RWPE2 (cell line): ENCODE results near the gene ANKLE2.

Experiments used
- ATAC-seq: fragments of 200-7000 bp; cut with Tn5 transposase; 3 replicates; pipeline ENCODE4 v1.9.1; 2021; ENCODE audit warnings: low read depth
- DNase-seq: peaks from one replicate; pipeline ENCODE4 v3.0.0-alpha.2; 2020; ENCODE audit warnings: low spot score
- H3K27ac ChIP-seq: fragments of 450-650 bp; 2 replicates; pipeline ENCODE4 v1.5.1; 2017; ENCODE audit warnings: mild to moderate bottlenecking; ENCODE audit not compliant: poor library complexity, severe bottlenecking
- H3K27me3 ChIP-seq: fragments of 250-450 bp; sonication (Bioruptor Pico); 2 replicates; pipeline ENCODE4 v1.5.1; 2021; ENCODE audit warnings: mild to moderate bottlenecking, moderate library complexity; ENCODE audit not compliant: insufficient read depth, poor library complexity, severe bottlenecking
- H3K36me3 ChIP-seq: fragments of 250-450 bp; sonication (Bioruptor Pico); 2 replicates; pipeline ENCODE4 v1.5.1; 2020; ENCODE audit warnings: low read depth, mild to moderate bottlenecking, moderate library complexity
- H3K4me1 ChIP-seq: fragments of 250-450 bp; sonication (Bioruptor Pico); 2 replicates; pipeline ENCODE4 v1.5.1; 2021; ENCODE audit warnings: mild to moderate bottlenecking, moderate library complexity; ENCODE audit not compliant: insufficient read depth, poor library complexity, severe bottlenecking
- H3K4me3 ChIP-seq: fragments of 250-450 bp; sonication (Bioruptor Pico); 2 replicates; pipeline ENCODE4 v1.5.1; 2021; ENCODE audit warnings: mild to moderate bottlenecking, moderate library complexity; ENCODE audit not compliant: severe bottlenecking
- H3K9me3 ChIP-seq: fragments of 250-450 bp; sonication (Bioruptor Pico); 2 replicates; pipeline ENCODE4 v1.5.1; 2021; ENCODE audit warnings: mild to moderate bottlenecking, moderate library complexity; ENCODE audit not compliant: severe bottlenecking
- TF ChIP-seq, protein P1 (sequence below): fragments of 450-650 bp; IDR thresholded peaks from one replicate; pipeline ENCODE4 v1.5.1; 2017; ENCODE audit warnings: mild to moderate bottlenecking, moderate library complexity; ENCODE audit not compliant: poor library complexity, severe bottlenecking

Gene ANKLE2

DNA sequence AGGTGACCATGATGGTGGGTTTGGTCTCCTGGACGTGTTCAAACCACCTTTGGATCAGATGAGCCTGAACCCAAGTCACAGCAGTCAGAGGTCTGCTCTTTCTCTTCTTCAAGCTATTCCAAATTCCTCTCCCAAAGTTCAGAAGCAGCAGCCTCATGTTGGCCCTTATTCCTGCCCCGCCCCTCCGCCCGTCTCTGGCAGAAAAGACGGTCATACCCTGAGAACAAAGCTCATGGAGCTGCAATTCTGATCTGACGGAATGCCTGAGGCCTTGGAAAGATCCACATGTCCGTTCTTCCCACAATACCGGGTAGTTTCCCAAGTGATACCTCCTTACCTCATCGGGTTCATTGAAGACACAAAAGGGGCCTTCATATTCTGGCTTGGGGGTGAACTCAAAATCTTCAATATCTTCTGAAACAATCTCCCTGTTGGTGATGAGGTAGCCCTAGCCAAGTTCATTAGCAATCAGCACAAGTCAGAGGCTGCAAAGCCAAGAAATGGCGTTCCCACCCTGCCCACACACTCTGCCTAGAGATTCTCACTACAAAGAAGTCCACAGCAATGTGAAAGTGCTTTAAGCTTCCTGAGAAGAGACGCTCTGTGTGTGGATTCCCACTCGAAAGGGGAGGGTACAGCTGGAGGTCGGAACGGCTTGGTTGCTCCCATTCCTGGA is 85.7 kb downstream of the ANKLE2 start:
- Histone ChIP-seq H3K9me3 (no peaks in the 10 kb centered on the region), H3K4me1 (no peaks in the 10 kb centered on the region), H3K4me3 (no peak overlapping the region), H3K36me3 (peaks cover 83% of the 10 kb centered on the region), H3K27me3 (no peaks in the 10 kb centered on the region), H3K27ac (no peak overlapping the region)
- TF ChIP-seq, protein P1, sequence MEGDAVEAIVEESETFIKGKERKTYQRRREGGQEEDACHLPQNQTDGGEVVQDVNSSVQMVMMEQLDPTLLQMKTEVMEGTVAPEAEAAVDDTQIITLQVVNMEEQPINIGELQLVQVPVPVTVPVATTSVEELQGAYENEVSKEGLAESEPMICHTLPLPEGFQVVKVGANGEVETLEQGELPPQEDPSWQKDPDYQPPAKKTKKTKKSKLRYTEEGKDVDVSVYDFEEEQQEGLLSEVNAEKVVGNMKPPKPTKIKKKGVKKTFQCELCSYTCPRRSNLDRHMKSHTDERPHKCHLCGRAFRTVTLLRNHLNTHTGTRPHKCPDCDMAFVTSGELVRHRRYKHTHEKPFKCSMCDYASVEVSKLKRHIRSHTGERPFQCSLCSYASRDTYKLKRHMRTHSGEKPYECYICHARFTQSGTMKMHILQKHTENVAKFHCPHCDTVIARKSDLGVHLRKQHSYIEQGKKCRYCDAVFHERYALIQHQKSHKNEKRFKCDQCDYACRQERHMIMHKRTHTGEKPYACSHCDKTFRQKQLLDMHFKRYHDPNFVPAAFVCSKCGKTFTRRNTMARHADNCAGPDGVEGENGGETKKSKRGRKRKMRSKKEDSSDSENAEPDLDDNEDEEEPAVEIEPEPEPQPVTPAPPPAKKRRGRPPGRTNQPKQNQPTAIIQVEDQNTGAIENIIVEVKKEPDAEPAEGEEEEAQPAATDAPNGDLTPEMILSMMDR, result no peak
- ATAC-seq (no peak), DNase-seq (no peak)
